Measurements from ENCODE around the gene ANKRD10.
"Not testable (repeated sequence)": the region's sequence is repeated elsewhere in the genome, so short reads cannot be mapped to it uniquely, and the experiment has no call there.

ANKRD10 gene

GRCh38 chr13:110860983-110861382 is 53.9 kb downstream of the ANKRD10 start:
- DNase-seq = no peak

DNA sequence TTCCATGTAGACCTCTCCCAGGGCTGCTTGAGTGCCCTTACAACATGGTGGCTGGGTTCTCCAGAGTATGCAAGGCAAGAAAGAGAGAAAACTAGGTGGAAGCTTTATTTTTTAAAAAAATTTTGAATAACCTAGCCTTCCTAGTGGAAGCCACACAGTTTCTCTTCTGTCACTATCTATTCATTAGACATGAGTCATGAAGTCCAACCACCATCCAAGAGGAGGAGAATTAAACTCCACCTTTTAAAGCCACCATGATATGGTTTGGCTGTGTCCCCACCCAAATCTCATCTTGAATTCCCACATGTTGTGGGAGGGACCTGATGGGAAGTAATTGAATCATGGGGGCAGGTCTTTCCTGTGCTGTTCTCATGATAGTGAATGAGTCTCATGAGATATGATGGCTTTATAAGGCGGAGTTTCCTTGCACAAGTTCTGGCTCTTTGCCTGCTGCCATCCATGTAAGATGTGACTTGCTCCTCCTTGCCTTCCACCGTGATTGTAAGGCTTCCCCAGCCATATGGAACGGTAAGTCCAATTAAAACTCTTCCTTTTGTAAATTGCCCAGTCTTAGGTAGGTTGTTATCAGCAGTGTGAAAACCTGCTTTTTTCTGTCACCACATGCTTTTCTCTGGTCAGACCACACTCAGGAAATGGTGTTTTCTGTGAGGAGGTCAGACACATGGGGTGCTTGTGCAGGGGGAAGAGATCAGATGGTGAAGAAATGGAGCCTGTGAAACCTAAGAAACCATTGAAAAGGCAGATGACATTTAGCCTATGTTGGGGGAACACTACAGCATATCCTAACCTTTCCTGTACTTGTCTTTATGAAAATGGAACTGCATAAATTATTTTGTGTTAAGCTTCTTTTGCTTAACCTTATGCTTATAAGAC is 57.7 kb downstream of the ANKRD10 start:
- no peak for DNase-seq

DNA sequence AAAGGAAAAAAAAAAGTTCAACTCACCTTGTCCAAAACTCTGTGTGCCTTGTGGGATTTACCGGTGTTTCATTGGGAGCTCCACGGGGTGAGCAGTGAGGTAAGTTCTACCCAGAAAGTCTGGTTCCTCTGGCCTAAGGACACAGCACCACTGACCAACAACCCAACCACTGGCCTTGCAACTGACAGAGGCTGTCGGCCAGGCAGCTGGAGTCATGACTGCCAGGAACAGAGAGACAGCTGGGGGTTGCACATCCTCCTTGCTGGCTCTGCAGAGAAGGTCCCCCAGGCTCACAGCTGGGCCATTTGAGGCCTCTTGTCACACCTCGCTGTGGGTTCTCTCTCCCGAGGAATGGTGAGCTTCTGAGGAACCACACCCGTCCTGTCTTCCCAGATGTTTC is 59.5 kb downstream of the ANKRD10 start:
- DNase-seq = no peak

GRCh38 chr13:110854866-110855265 is 60.0 kb downstream of the ANKRD10 start:
- DNase-seq = no peak

- DNase-seq = no peak
These were observed 61.6 kb downstream of the ANKRD10 start for GRCh38 chr13:110853235-110853721.

- no peak for DNase-seq
These were observed 64.0 kb downstream of the ANKRD10 start for GRCh38 chr13:110850840-110851239.

- no peak for DNase-seq
These were observed 64.9 kb downstream of the ANKRD10 start for GRCh38 chr13:110850006-110850405.

- DNase-seq = no peak
These were observed 69.3 kb downstream of the ANKRD10 start for GRCh38 chr13:110845520-110845919.

GRCh38 chr13:110841846-110842245 is 73.0 kb downstream of the ANKRD10 start:
- DNase-seq = no peak

- no peak for DNase-seq
These were observed 73.5 kb downstream of the ANKRD10 start for GRCh38 chr13:110841406-110841805.

DNA sequence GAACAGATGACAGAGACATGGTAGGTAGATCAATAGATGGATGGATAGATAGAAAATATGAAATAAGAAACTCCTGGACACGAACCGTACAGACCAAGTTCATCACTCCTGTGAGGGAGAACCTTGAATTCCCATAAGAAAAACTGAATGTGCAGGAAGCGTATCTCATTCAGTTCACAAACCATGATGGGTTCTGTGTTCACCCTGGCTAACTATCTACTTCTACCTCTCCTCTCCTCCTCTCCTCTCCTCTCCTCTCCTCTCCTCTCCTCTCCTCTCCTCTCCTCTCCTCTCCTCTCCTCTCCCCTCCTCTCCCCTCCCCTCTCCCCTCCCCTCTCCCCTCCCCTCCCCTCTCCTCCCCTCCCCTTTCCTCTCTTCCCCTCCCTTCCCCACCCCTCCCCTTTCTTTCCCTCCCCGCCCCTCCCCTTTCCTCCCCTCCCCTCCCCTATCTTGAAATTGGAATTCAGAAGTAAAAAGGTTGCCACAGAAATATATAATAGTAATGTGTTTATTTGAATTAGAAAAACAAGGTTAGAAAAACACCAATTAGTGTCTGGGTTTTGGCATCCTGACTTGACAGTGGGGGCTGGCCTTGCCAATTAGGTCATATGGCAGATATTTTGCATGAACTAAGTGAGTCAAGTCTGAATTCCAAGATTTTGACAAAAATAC is 75.9 kb downstream of the ANKRD10 start:
- DNase-seq = no peak

DNA sequence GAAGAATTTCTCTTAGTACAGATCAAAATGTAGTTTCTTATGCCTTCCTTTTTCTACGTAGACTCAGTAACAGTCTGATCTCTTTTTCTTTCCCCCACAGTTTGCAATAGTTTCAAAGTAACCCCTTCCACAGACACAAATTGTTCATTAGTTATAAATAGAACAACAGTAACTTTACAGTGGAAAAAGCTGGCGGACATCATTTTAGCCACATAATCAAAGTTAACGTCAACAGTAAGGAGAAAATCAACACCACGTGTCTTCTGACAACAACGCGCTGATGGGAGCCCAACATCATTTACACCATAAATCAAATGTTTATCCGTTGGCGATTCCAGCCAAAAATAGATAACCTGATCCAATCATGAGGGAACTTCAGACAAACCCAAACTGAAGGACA is 76.8 kb downstream of the ANKRD10 start:
- DNase-seq = no peak

DNA sequence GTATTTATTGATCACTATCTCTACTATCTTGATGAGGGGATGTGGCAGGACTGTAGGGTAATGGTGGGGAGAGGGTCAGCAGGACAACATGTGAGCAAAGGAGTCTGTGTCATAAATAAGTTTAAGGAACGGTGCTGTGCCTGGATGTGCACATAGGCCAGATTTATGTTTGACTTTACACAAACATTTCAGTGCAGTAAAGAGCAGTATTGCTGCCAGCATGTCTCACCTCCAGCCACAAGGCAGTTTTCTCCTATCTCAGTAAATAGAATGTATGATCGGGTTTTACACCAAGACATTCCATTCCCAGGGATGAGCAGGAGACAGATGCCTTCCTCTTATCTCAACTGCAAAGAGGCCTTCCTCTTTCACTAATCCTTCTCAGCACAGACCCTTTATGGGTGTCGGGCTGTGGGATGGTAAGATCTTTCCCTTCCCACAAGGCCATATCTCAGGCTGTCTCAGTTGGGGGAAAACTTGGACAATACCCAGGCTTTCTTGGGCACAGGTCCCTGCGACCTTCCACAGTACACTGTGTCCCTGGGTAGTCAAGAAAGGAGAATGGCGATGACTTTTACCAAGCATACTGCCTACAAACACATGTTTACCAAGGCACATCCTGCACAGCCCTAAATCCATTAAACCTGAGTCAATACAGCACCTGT is 77.3 kb downstream of the ANKRD10 start:
- DNase-seq = not testable (repeated sequence)

DNA sequence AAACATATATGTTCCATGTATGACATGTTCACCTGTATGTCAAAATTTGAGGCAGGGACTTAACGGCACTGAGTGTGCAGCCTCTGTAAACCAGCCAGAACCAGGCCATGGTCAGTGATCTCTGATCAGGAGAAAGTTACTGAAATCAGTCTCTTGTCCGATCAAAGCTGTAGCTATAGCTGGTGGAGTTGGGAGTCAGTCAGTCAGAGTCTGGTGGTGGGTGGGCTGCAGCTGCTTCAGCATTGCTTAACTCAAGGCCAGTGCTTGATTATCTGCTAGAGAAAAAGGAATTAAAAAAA is 78.3 kb downstream of the ANKRD10 start:
- no peak for DNase-seq

- no peak for DNase-seq
These were observed 78.9 kb downstream of the ANKRD10 start for GRCh38 chr13:110835721-110836604.

DNA sequence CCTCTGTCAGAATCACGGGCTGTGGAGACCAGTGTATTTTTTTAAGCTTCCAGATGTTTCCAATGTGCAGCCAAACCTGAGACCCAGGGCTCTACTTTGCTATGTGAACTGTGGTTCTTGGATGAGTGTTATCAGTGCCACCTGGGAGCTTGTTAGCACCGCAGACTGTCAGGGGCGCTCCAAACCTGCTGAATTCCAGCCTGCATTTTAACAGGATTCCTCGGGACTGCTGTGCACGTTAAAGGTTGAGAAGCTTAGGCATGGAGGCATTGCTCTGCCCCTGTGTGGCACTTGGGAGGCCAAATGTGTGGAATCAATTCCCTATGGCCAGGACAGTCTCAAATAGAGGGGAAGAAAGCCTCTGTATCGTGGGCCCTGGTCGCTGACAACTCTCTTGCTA is 80.3 kb downstream of the ANKRD10 start:
- DNase-seq = no peak

DNA sequence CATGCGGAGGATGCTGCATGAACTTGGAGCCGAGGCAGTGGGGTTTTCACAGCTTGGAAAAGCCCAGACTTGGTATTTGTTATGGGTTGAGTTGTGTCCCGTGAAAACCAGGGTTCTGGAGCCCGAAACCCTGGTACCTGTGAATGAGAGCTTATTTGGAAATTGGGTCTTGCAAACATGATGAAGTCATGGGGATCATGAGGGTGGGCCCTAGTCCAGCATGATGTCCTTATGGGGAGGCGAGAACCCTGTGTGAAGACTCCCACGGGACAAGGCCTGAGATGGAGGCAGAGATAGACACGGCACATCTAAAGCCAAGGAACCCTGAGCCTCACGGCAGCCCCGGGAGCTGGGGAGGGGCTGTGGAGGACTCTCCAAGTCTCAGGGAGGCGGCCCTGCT is 82.3 kb downstream of the ANKRD10 start:
- DNase-seq = no peak

DNA sequence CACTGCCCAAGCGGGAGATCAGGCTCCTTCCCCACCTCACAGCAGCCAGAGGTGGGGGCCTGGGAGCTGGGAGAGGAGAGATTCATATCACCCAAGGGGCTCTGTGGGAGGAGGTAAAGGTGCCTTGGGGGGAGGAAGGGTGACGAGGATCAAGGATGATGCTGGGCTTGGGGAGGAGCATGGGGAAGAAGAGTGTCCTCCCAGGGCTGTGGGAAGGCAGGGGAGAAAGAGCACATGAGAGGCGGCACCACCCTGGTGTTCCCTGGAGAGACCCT is 82.7 kb downstream of the ANKRD10 start:
- no peak for DNase-seq

DNA sequence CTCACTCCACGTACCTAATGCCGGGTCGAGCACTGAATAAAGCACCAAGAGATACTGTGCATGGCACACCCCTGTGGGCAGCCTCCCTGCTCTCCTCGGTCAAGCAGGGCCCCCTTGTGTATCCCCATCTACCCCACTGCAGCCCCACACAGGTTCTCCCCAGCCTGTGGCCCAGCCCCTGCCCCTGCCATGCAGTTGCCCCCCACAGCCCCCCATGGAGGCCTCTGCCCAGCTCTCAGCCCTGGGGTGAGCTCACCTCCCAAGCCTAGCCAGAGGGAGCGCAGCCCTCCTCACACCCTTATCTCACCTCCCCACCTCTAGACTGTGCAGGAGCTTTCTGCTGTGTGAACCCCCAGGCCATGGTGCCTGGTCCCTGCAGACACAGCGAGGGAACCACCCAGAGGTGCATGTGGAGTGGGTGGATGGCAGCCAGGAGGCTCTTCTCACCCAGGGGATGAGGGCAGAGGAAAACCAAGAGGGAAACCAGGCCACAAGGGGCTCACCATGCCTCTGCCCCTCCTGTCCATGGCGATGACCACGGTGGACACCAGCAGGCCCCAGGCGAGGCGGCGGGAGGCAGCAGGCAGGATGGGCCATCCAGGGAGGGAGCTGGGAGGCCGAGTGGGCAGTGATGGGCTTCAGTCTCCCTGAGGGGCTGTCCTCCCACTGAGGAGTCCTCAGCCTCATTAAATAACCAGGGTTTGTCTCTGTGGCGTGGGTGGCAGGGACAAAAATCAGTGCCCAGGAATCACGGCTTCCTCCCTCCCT is 83.2 kb downstream of the ANKRD10 start:
- no peak for DNase-seq

DNA sequence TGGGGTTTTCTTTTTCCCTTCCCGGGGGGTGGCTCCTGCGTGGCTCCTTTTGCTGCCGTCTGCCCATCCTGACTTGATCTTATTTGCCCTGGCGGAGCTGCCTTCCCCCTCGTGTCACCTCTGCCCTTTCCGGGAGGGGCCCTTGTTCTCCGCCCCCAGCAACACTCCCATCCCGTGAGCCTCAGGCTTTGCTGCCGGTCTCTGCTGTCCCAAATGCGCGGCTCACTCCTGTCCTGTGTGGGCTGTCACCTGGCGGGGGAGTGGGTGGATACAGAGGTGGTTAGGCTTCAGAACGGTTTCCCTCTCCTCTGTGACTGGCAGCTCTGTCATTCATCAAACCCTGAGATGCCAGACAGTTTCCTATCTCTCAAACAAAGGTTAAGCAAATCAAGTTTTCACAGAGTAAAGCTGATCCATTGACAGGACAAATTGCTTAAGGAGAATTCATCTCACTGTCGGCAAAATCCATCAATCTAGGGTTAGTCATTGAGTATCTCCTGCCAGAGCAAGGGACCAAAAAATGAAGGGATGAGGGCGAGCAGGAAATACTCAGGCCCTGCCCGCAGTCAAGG is 84.0 kb downstream of the ANKRD10 start:
- no peak for DNase-seq

GRCh38 chr13:110830331-110830730 is 84.5 kb downstream of the ANKRD10 start:
- DNase-seq = no peak

GRCh38 chr13:110829486-110829885 is 85.4 kb downstream of the ANKRD10 start:
- DNase-seq = no peak

All from GOT3 (cell line).